ENCODE data around the gene FAM25A. TPM values are rescaled to one million over a fixed set of nuclear protein-coding genes. Genes with fewer than 3 reads are reported as not detected.
"Not testable (repeated sequence)": the region's sequence is repeated elsewhere in the genome, so short reads cannot be mapped to it uniquely, and the experiment has no call there.

FAM25A gene
- total and polyA plus RNA-seq, 2 experiments from 2014 or later, result not detected

GRCh38 chr10:86979977-86980448, 40.1 kb upstream of the FAM25A start:
- H2AFZ ChIP-seq, result no peak overlapping the region
- no peak overlapping the region for H3K27ac ChIP-seq

GRCh38 chr10:86981020-86981419, 39.1 kb upstream of the FAM25A start:
- not testable (repeated sequence) for H3K4me2 ChIP-seq; H3K27me3 ChIP-seq; H3K27ac ChIP-seq; H2AFZ ChIP-seq; H3K4me1 ChIP-seq (ENCODE audit: insufficient read depth); H4K20me1 ChIP-seq (ENCODE audit: insufficient read depth, poor library complexity, severe bottlenecking); DNase-seq (ENCODE audit: low spot score); H3K4me3 ChIP-seq; H3K9me3 ChIP-seq (ENCODE audit: low read depth); H3K9me2 ChIP-seq (replicated peaks; ENCODE audit: insufficient read depth); H3K36me3 ChIP-seq (replicated peaks; ENCODE audit: insufficient read depth, low read depth); H3K79me2 ChIP-seq
- WGBS (ENCODE audit: low lambda C conversion rate, missing lambda C conversion rate), result 67% methylated on average over 6 of the region's 6 CpGs

More at GRCh38 chr10:86979977-86980448, 40.1 kb upstream of the FAM25A start:
- Histone ChIP-seq H3K27me3 (no peaks in the 10 kb centered on the region), H3K4me2 (no peak overlapping the region), H3K79me2 (no peaks in the 10 kb centered on the region), H3K36me3 (replicated peaks; ENCODE audit: insufficient read depth, low read depth) (no peaks in the 10 kb centered on the region), H3K9me3 (ENCODE audit: low read depth) (no peaks in the 10 kb centered on the region), H3K4me3 (no peak overlapping the region), H3K9me2 (replicated peaks; ENCODE audit: insufficient read depth) (no peaks in the 10 kb centered on the region), H4K20me1 (ENCODE audit: insufficient read depth, poor library complexity, severe bottlenecking) (no peaks in the 10 kb centered on the region), H3K4me1 (ENCODE audit: insufficient read depth) (peaks cover 3% of the 10 kb centered on the region)
- 46% methylated on average over 3 of the region's 3 CpGs for WGBS (ENCODE audit: low lambda C conversion rate, missing lambda C conversion rate)
- peak; percentile 5 for DNase-seq (ENCODE audit: low spot score)
- TF ChIP-seq EZH2phosphoT487 (IDR thresholded peaks at IDR 0.05; ENCODE audit: low read depth, severe bottlenecking, unreplicated experiment) (no peak), CTCF (IDR thresholded peaks at IDR 0.05; ENCODE audit: poor library complexity) (no peak), EZH2 (IDR thresholded peaks at IDR 0.05; ENCODE audit: borderline replicate concordance) (no peak)

GRCh38 chr10:86981716-86982115, 38.4 kb upstream of the FAM25A start:
- H4K20me1 ChIP-seq (ENCODE audit: insufficient read depth, poor library complexity, severe bottlenecking), result no peaks in the 10 kb centered on the region
- H3K27ac ChIP-seq, result no peak overlapping the region
- H3K4me2 ChIP-seq, result no peak overlapping the region
- no peaks in the 10 kb centered on the region for H3K9me2 ChIP-seq (replicated peaks; ENCODE audit: insufficient read depth)
- no peak for TF ChIP-seq EZH2phosphoT487 (IDR thresholded peaks at IDR 0.05; ENCODE audit: low read depth, severe bottlenecking, unreplicated experiment)
- no peak overlapping the region for H2AFZ ChIP-seq
- no peaks in the 10 kb centered on the region for H3K27me3 ChIP-seq
- 88% methylated on average over 5 of the region's 5 CpGs for WGBS (ENCODE audit: low lambda C conversion rate, missing lambda C conversion rate)
- peaks cover 3% of the 10 kb centered on the region for H3K4me1 ChIP-seq (ENCODE audit: insufficient read depth)
- no peaks in the 10 kb centered on the region for H3K9me3 ChIP-seq (ENCODE audit: low read depth)
- H3K4me3 ChIP-seq, result no peak overlapping the region
- H3K79me2 ChIP-seq, result no peaks in the 10 kb centered on the region
- H3K36me3 ChIP-seq (replicated peaks; ENCODE audit: insufficient read depth, low read depth), result no peaks in the 10 kb centered on the region
- no peak for DNase-seq (ENCODE audit: low spot score)

- not testable (repeated sequence) for H3K27me3 ChIP-seq; H3K9me2 ChIP-seq (replicated peaks; ENCODE audit: insufficient read depth); H3K4me1 ChIP-seq (ENCODE audit: insufficient read depth); H3K4me3 ChIP-seq; DNase-seq (ENCODE audit: low spot score); H3K79me2 ChIP-seq; H3K4me2 ChIP-seq; H3K36me3 ChIP-seq (replicated peaks; ENCODE audit: insufficient read depth, low read depth); H3K9me3 ChIP-seq (ENCODE audit: low read depth); H2AFZ ChIP-seq; H3K27ac ChIP-seq; H4K20me1 ChIP-seq (ENCODE audit: insufficient read depth, poor library complexity, severe bottlenecking)
- 93% methylated on average over 4 of the region's 4 CpGs for WGBS (ENCODE audit: low lambda C conversion rate, missing lambda C conversion rate)
Observed at GRCh38 chr10:86984498-86984897, 35.6 kb upstream of the FAM25A start.

- H3K4me1 ChIP-seq (ENCODE audit: insufficient read depth), result no peaks in the 10 kb centered on the region
- TF ChIP-seq EZH2phosphoT487 (IDR thresholded peaks at IDR 0.05; ENCODE audit: low read depth, severe bottlenecking, unreplicated experiment) (no peak), CTCF (IDR thresholded peaks at IDR 0.05; ENCODE audit: poor library complexity) (no peak), EZH2 (IDR thresholded peaks at IDR 0.05; ENCODE audit: borderline replicate concordance) (no peak)
- H3K9me2 ChIP-seq (replicated peaks; ENCODE audit: insufficient read depth), result no peaks in the 10 kb centered on the region
- no peaks in the 10 kb centered on the region for H3K36me3 ChIP-seq (replicated peaks; ENCODE audit: insufficient read depth, low read depth)
- WGBS (ENCODE audit: low lambda C conversion rate, missing lambda C conversion rate), result 63% methylated on average over 1 of the region's 1 CpG
- no peak overlapping the region for H3K27ac ChIP-seq
- H3K79me2 ChIP-seq, result no peaks in the 10 kb centered on the region
- H4K20me1 ChIP-seq (ENCODE audit: insufficient read depth, poor library complexity, severe bottlenecking), result no peaks in the 10 kb centered on the region
- H3K27me3 ChIP-seq, result no peaks in the 10 kb centered on the region
- no peak overlapping the region for H3K4me3 ChIP-seq
- no peak for DNase-seq (ENCODE audit: low spot score)
- no peak overlapping the region for H2AFZ ChIP-seq
- no peak overlapping the region for H3K4me2 ChIP-seq
- no peaks in the 10 kb centered on the region for H3K9me3 ChIP-seq (ENCODE audit: low read depth)
Observed at GRCh38 chr10:86988520-86988919, 31.6 kb upstream of the FAM25A start.

- not testable (repeated sequence) for H4K20me1 ChIP-seq (ENCODE audit: insufficient read depth, poor library complexity, severe bottlenecking)
- 44% methylated on average over 1 of the region's 12 CpGs for WGBS (ENCODE audit: low lambda C conversion rate, missing lambda C conversion rate)
Observed at GRCh38 chr10:86991362-86991761, 28.7 kb upstream of the FAM25A start.

More at GRCh38 chr10:86991362-86991761, 28.7 kb upstream of the FAM25A start:
- H2AFZ ChIP-seq; DNase-seq (ENCODE audit: low spot score); H3K79me2 ChIP-seq; H3K4me1 ChIP-seq (ENCODE audit: insufficient read depth); H3K9me2 ChIP-seq (replicated peaks; ENCODE audit: insufficient read depth); H3K4me2 ChIP-seq; H3K27me3 ChIP-seq; H3K9me3 ChIP-seq (ENCODE audit: low read depth); H3K36me3 ChIP-seq (replicated peaks; ENCODE audit: insufficient read depth, low read depth); H3K27ac ChIP-seq; H3K4me3 ChIP-seq: not testable (repeated sequence)

All from hepatocyte (in vitro differentiated cells).